ENCODE measurements around the gene RELL1. TPM values are rescaled to one million over a fixed set of nuclear protein-coding genes. Genes with fewer than 3 reads are reported as not detected.
A peak's percentile ranks its signal among the peaks of the same experiment; 100 is the strongest.
"Not testable (repeated sequence)": the region's sequence is repeated elsewhere in the genome, so short reads cannot be mapped to it uniquely, and the experiment has no call there.

RELL1 gene
- total and polyA plus RNA-seq, 8 donors: 10.1 to 35.6 (median 11.3) TPM

- no peaks in the 10 kb centered on the region for H3K9me3 ChIP-seq
- H3K4me3 ChIP-seq: no peak overlapping the region
- no peaks in the 10 kb centered on the region for H3K36me3 ChIP-seq
- no peaks in the 10 kb centered on the region for H3K27me3 ChIP-seq
- intact Hi-C loops (cut with DNase I): no loop called here
- H3K27ac ChIP-seq: peak overlapping the region; percentile 2 to 35
- DNase-seq: no peak
- peaks cover 20 to 47% of the 10 kb centered on the region in 2 donors for H3K4me1 ChIP-seq
- ATAC-seq: peak; percentile 6
- no peak for TF ChIP-seq CTCF (IDR thresholded peaks at IDR 0.05)
Measured at GRCh38 chr4:37674439-37674838, 11.7 kb downstream of the RELL1 start.

- Histone ChIP-seq H3K27ac (no peak overlapping the region), H3K4me3 (no peak overlapping the region), H3K9me3 (no peaks in the 10 kb centered on the region), H3K27me3 (no peaks in the 10 kb centered on the region), H3K4me1 (peaks cover 20 to 47% of the 10 kb centered on the region in 2 donors), H3K36me3 (no peaks in the 10 kb centered on the region)
- ATAC-seq: peak; percentile 20
- DNase-seq: no peak
- intact Hi-C loops (cut with DNase I): no loop called here
- TF ChIP-seq CTCF (IDR thresholded peaks at IDR 0.05): no peak
Measured at GRCh38 chr4:37673538-37674192, 12.5 kb downstream of the RELL1 start.

GRCh38 chr4:37671072-37671471 is 15.1 kb downstream of the RELL1 start:
- intact Hi-C loops (cut with DNase I): no loop called here
- no peak for TF ChIP-seq CTCF (IDR thresholded peaks at IDR 0.05)
- Histone ChIP-seq H3K36me3 (no peaks in the 10 kb centered on the region), H3K27ac (no peak overlapping the region), H3K27me3 (no peaks in the 10 kb centered on the region), H3K9me3 (no peaks in the 10 kb centered on the region), H3K4me3 (no peak overlapping the region), H3K4me1 (peaks cover 31 to 53% of the 10 kb centered on the region in 2 donors)
- ATAC-seq (no peak), DNase-seq (no peak)

DNA sequence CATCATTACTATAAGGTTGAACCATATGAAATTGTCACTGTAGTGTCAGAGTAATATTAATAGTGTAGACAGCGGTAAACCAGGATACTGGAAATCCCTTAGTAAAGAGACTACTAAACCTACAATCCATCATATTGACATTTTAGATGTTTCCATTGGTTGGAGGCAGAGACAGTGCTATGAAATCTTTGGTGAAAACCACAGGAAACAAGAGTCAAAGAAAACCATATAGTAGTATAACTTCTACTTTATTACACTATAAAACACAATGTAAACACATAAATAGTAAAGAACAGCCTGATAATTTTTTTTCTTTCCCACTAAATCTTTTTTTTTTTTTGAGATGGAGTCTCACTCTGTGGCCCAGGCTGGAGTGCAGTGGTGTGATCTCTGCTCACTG is 15.9 kb downstream of the RELL1 start:
- TF ChIP-seq CTCF (IDR thresholded peaks at IDR 0.05): no peak
- peaks cover 39 to 53% of the 10 kb centered on the region in 2 donors for H3K4me1 ChIP-seq

GRCh38 chr4:37669124-37669523 is 17.1 kb downstream of the RELL1 start:
- H3K27me3 ChIP-seq; H3K9me3 ChIP-seq; DNase-seq; H3K36me3 ChIP-seq; ATAC-seq; intact Hi-C loops (cut with DNase I); H3K27ac ChIP-seq; H3K4me3 ChIP-seq: not testable (repeated sequence)
- peaks cover 31 to 52% of the 10 kb centered on the region in 2 donors for H3K4me1 ChIP-seq

More for the DNA sequence above, 15.9 kb downstream of the RELL1 start:
- intact Hi-C loops (cut with DNase I): no loop called here
- H3K27ac ChIP-seq: no peak overlapping the region
- H3K36me3 ChIP-seq: no peaks in the 10 kb centered on the region
- ATAC-seq (no peak), DNase-seq (no peak)
- H3K4me3 ChIP-seq: no peak overlapping the region
- no peaks in the 10 kb centered on the region for H3K9me3 ChIP-seq
- H3K27me3 ChIP-seq: no peaks in the 10 kb centered on the region

Data from left lung (tissue), 10 donors.